HG03108 (cell line): ENCODE data around the gene EIF2B5.

Experiments
- ATAC-seq: cut with Tn5 transposase; IDR thresholded peaks from one replicate; pipeline ENCODE4 v1.9.1; 2021; ENCODE audit warnings: moderate library complexity; ENCODE audit not compliant: unreplicated experiment

EIF2B5 gene

GRCh38 chr3:184172681-184173373, 37.7 kb downstream of the EIF2B5 start:
- no peak for ATAC-seq

- no peak for ATAC-seq
Measured at GRCh38 chr3:184173374-184173722, 38.2 kb downstream of the EIF2B5 start.

DNA sequence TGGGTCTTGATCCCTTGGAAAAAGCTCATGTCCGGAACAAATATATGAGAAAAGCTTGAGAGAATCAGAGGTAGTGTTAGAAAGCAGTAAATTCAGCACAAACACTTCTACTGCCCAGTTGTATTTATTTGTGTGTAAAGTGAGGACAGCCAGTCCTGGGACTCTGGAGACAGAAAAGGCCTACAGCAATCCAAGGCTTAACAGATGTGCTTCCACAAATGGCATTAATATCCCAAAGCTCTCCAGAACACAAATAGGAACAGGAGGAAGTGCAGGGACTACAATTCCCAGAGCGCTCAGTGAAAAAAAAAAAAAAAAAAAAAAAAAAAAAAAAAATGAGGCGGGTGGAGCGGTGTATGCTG, 39.1 kb downstream of the EIF2B5 start:
- ATAC-seq = no peak

DNA sequence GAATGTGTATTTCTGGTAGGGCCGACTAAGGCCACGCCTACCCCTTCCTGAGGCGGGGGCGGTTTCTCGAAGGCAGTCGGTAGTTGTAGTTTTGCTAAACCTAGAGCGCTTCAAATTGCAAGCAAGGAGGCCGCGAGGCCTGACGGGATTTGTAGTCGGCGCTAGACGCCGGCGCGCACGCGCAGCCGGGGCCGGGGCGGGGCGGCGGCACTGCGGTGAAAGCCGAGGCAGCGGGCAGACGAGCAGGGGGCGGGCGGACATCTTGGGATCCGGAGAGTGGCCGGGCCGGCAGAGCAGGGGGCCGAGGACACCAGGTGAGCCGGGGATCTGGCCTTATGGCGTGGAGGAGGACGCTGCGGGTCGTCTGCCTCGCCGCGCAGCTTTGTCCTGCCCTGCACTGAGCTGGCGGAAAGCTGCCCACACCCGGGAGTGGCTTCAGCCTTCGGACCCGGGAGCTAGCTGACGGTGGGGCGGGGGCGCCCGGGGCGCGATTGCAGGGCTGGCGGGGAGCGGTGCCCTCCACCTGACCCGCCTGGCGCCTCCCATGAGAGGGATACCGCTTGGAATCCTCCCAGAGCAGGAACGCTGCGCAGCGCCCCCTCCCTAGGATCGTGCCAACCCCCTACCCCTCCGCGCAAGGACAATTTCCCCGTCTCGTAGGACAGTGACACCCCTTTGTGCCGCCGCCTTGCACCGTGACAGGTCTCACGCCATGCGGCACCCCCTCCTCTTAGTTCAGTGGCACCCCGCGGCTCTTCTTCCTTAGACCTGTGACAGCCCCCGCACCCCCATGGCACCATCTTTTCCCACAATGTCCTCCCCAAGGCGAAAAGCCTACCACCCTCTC, 39.7 kb downstream of the EIF2B5 start, which contains the start of gene AP2M1:
Gene AP2M1, plus strand, starts transcription at position 210 of the 847 bp plus-strand sequence. CDS start 2,139 bp downstream, outside the sequence.
- ATAC-seq = peak; percentile 97

- no peak for ATAC-seq
Measured at GRCh38 chr3:184175506-184175905, 40.3 kb downstream of the EIF2B5 start.

DNA sequence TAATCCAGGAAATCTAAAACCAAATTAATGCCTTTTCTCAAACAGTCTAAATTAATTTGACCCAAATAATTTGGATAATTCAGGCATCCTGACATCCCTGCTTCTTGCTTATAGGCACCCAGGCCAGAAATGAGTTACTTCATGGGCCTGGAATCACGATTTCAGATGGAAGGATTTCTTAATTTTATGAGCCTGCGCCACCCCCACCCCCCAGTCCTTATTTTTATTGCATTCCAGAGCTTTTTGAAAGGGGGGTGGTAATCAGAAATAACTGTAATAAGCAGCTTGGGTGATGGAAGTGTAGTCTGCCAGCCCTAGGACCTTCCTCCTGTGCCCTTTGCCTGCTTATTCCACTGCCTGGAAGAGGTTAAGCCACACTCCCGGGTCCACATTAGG, 40.8 kb downstream of the EIF2B5 start:
- no peak for ATAC-seq

- ATAC-seq = no peak
Measured at GRCh38 chr3:184176377-184177330, 41.5 kb downstream of the EIF2B5 start.

DNA sequence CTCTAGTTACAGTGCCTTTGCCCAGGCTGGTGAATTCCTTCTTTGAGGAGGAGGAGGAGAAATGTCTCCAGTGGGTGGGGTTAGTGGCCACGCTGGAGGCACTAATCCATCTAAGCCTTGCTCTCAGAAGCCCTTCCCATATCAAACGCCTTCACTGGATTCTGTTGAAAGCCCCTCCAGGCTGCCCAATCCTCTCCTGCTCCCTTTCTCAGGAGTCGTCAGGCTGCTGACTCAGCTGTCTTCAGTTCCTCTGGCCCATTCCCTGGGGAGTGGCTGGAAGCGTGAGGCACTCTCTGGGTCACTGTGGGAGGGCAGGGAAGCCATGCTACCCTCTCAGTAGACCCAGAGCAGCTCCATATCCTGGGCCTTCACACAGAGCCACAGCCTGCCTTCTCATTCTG, 42.2 kb downstream of the EIF2B5 start:
- no peak for ATAC-seq

DNA sequence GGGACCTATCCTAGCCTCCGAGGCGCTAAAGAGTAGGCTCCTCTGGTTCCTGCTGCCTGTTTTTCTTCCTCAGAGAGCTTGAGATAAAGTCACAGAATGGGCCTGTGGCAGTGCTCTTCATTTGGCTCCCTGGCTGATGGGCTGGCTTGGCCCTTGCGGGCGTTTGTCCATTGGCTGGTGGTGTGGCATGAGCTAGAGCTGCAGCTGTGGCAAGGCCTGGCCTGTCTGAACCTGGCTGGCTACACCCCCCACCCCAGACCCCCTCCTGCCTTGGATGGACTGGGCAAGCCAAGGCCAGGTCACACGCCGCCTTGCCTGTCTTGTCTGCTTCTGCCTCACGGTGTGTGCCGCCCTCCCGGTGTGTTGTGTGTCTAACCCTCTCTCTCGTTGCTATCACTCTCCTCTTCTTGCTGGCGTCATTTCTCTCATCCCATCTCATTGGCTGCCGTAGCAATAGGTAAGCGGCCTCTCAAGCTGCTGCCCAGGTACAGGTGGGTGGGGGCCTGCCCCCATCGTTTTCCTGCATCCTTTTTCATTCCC, 42.7 kb downstream of the EIF2B5 start:
- ATAC-seq = no peak

- ATAC-seq = no peak
Measured at GRCh38 chr3:184178521-184179138, 43.5 kb downstream of the EIF2B5 start.

DNA sequence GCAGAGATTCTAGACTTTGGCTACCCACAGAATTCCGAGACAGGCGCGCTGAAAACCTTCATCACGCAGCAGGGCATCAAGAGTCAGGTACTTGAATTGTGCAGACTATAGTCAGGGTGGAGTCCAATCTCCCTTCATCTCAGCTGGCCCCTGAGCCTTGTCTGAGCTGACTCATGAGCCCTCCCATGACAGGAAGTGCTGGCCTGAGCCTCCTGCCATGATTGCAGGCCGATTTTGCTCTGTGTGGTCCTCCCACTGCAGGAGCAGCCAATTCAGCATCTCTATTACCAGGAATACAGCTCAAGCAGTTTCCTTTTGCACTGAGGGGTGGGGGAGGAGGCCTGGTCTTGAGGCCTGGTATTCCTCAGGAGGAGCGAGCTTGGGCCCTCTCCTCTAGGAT, 45.0 kb downstream of the EIF2B5 start:
- no peak for ATAC-seq

GRCh38 chr3:184181596-184181995, 46.4 kb downstream of the EIF2B5 start:
- ATAC-seq = no peak

DNA sequence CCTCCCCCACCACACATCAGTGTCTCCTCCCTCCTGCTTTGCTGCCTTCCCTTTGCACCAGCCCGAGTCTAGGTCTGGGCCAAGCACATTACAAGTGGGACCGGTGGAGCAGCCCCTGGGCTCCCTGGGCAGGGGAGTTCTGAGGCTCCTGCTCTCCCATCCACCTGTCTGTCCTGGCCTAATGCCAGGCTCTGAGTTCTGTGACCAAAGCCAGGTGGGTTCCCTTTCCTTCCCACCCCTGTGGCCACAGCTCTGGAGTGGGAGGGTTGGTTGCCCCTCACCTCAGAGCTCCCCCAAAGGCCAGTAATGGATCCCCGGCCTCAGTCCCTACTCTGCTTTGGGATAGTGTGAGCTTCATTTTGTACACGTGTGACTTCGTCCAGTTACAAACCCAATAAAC, 48.5 kb downstream of the EIF2B5 start:
- ATAC-seq = no peak

- ATAC-seq = no peak
Measured at GRCh38 chr3:184184546-184185230, 49.5 kb downstream of the EIF2B5 start.

- peak; percentile 95 for ATAC-seq
Measured at GRCh38 chr3:184185461-184186183, 50.5 kb downstream of the EIF2B5 start.

DNA sequence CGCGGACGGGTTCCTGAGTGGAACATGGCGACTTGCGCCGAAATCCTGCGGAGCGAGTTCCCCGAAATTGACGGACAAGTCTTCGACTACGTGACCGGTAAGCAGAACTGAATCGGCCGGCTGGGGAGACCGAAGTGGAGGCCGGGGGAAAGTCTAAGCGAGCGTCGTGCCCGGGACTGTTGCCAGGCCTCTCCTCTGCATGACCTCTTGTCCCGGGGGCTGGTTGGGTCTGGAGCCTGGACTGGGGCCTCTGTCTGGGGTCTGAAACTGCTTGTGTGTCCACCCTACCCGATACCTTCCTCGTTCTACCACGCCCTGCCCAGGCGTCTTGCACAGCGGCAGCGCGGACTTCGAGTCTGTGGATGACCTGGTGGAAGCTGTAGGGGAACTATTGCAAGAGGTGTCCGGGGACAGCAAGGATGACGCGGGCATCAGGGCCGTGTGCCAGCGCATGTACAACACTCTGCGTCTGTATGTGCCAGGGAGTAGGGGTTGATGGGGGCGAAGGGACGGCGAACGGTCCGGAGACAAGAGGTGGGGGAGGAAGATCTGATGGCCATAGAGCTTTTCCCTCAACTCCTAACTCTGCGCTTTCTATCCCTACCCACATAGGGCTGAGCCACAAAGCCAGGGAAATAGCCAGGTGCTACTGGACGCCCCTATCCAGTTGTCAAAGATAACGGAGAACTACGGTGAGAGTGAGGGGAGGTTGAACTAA, 51.2 kb downstream of the EIF2B5 start, which contains the start of gene ABCF3:
Gene ABCF3, plus strand, starts transcription at position 16 of the 718 bp plus-strand sequence. Its CDS starts 9 bp downstream, at position 25.
- peak; percentile 17 for ATAC-seq

DNA sequence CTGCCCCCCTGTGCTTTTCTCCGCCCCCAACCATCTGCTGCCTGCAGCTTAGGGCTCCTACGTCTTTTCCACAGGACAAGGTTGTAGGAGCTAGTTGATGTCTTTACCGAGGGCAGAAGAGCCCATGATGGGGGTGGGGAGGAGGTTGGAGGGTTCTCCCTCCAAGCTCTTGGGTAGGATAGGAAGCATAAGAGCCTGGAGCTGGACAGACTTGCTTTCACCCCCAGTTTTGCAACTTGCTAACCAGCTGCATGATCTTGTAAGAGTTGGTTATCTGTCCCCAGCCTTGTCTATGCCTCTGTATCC, 51.7 kb downstream of the EIF2B5 start:
- ATAC-seq = no peak

GRCh38 chr3:184188080-184188479, 52.9 kb downstream of the EIF2B5 start:
- no peak for ATAC-seq

- ATAC-seq = no peak
Measured at GRCh38 chr3:184189421-184189820, 54.3 kb downstream of the EIF2B5 start.
